Spinal cord (tissue), 10 donors: ENCODE results near the gene ALDH1B1. TPM values are rescaled to one million over a fixed set of nuclear protein-coding genes. Genes with fewer than 3 reads are reported as not detected.
A peak's percentile ranks its signal among the peaks of the same experiment; 100 is the strongest.

Source experiments
- DNase-seq, 6 donors: peaks; one replicate each; pipeline versions ENCODE4 v3.0.0 to v3.0.0-alpha.2; 2013 to 2015; ENCODE audit warnings: low spot score in 6 of 6, low read depth in 4 of 6
- H3K27ac ChIP-seq: one replicate; pipeline ENCODE4 v1.5.1; 2013; ENCODE audit warnings: low read depth, low read length, control low read depth
- H3K27me3 ChIP-seq: one replicate; pipeline ENCODE4 v1.6.1; 2013; ENCODE audit warnings: low read length; ENCODE audit not compliant: control insufficient read depth, insufficient read depth
- H3K36me3 ChIP-seq: one replicate; pipeline ENCODE4 v1.6.1; 2013; ENCODE audit warnings: low read length; ENCODE audit not compliant: control insufficient read depth, insufficient read depth
- H3K4me1 ChIP-seq: one replicate; pipeline ENCODE4 v1.6.1; 2013; ENCODE audit warnings: low read length; ENCODE audit not compliant: control insufficient read depth, insufficient read depth
- H3K4me3 ChIP-seq: one replicate; pipeline ENCODE4 v1.5.1; 2013; ENCODE audit warnings: low read depth, low read length, control low read depth
- H3K9me3 ChIP-seq: one replicate; pipeline ENCODE4 v1.6.1; 2013; ENCODE audit warnings: low read length; ENCODE audit not compliant: control insufficient read depth, insufficient read depth
- WGBS: methylation state at CpG from one replicate; pipeline ENCODE4 v1.1.5; 2013; ENCODE audit warnings: missing lambda C conversion rate; ENCODE audit not compliant: insufficient coverage; 5-methylcytosine and 5-hydroxymethylcytosine counted together
- long read RNA-seq, 4 donors: transcript quantifications; one replicate each; lab custom pipeline, GENCODE V29; 2026
- polyA plus RNA-seq, 2 donors: library from polyadenylated mRNA; unstranded; fragments of 120-200 nt; gene quantifications; one replicate each; pipeline ENCODE4 v1.2.1, GENCODE V29; 2013; ENCODE audit not compliant: insufficient read length in 2 of 2
- total RNA-seq, 2 donors: library from RNA; depleted of rRNA in 1 of 2; stranded (reverse); fragments of 120-200 nt in 1 of 2; fragments of >200 nt in 1 of 2; gene quantifications; one replicate each; pipeline versions ENCODE4 v1.2.3 to v1.2.4, GENCODE V29; 2013 to 2014
- donor health status: healthy.

Gene ALDH1B1
- total RNA-seq (10 to 100 TPM; 12.5 to 13.6 TPM), polyA plus RNA-seq (10 to 100 TPM; 18.8 TPM)
- long read RNA-seq, donor 1, transcript ALDH1B1-201 (2 exons, 3,066 nt) = major isoform, 10 of 10 reads
- long read RNA-seq, donor 1, partial matches to known transcripts = 0 of 10 reads
- long read RNA-seq, donor 1, other reads (novel, unspliced or antisense) = 0 of 10 reads
- long read RNA-seq, donor 2, partial matches to known transcripts = 0 of 3 reads
- long read RNA-seq, donor 2, other reads (novel, unspliced or antisense) = 0 of 3 reads
- long read RNA-seq, donor 3, partial matches to known transcripts = 0 of 2 reads
- long read RNA-seq, donor 3, other reads (novel, unspliced or antisense) = 0 of 2 reads
- long read RNA-seq, donor 4, transcript ALDH1B1-201 (2 exons, 3,066 nt) = major isoform, 9 of 9 reads
- long read RNA-seq, donor 4, partial matches to known transcripts = 0 of 9 reads
- long read RNA-seq, donor 4, other reads (novel, unspliced or antisense) = 0 of 9 reads

GRCh38 chr9:38392235-38393127, at the start of gene ALDH1B1:
TSS of gene ALDH1B1 (plus strand) at chr9:38392702. CDS start at chr9:38395749, 3,047 bp downstream.
- Histone ChIP-seq H3K27ac (no peak within 1 kb of the TSS), H3K4me3 (peak within 1 kb of the TSS; percentile 76), H3K36me3 (peaks cover 19% of the 10 kb centered on the region), H3K9me3 (no peaks in the 10 kb centered on the region), H3K27me3 (no peaks in the 10 kb centered on the region), H3K4me1 (peaks cover 13% of the 10 kb centered on the region)
- under 1% methylated on average over 57 of the region's 58 CpGs for WGBS
- DNase-seq = peak in 4 of 6 donors; percentile 64 to 89 (median 76)

- no peak overlapping the region for H3K27ac ChIP-seq
- 100% methylated on average over 1 of the region's 3 CpGs for WGBS
- H3K36me3 ChIP-seq = no peaks in the 10 kb centered on the region
- no peaks in the 10 kb centered on the region for H3K27me3 ChIP-seq
- no peak for DNase-seq
- H3K4me3 ChIP-seq = no peak overlapping the region
- H3K4me1 ChIP-seq = peaks cover 15% of the 10 kb centered on the region
- no peaks in the 10 kb centered on the region for H3K9me3 ChIP-seq
Observed at GRCh38 chr9:38343037-38343436, 49.5 kb upstream of the ALDH1B1 start.

- no peak overlapping the region for H3K27ac ChIP-seq
- no peaks in the 10 kb centered on the region for H3K9me3 ChIP-seq
- no peak for DNase-seq
- H3K36me3 ChIP-seq = no peaks in the 10 kb centered on the region
- H3K27me3 ChIP-seq = no peaks in the 10 kb centered on the region
- H3K4me1 ChIP-seq = peaks cover 15% of the 10 kb centered on the region
- 89% methylated on average over 5 of the region's 6 CpGs for WGBS
- H3K4me3 ChIP-seq = no peak overlapping the region
Observed at GRCh38 chr9:38343552-38343951, 49.0 kb upstream of the ALDH1B1 start.

GRCh38 chr9:38344566-38345324, 47.8 kb upstream of the ALDH1B1 start:
- Histone ChIP-seq H3K27me3 (no peaks in the 10 kb centered on the region), H3K4me3 (no peak overlapping the region), H3K9me3 (no peaks in the 10 kb centered on the region), H3K36me3 (no peaks in the 10 kb centered on the region), H3K4me1 (peaks cover 15% of the 10 kb centered on the region), H3K27ac (no peak overlapping the region)
- WGBS = 53% methylated on average over 6 of the region's 7 CpGs
- DNase-seq = peak in 1 of 6 donors; percentile 59

GRCh38 chr9:38345851-38346755, 46.4 kb upstream of the ALDH1B1 start:
- H3K4me3 ChIP-seq = no peak overlapping the region
- WGBS = 93% methylated on average over 10 of the region's 10 CpGs
- no peaks in the 10 kb centered on the region for H3K9me3 ChIP-seq
- no peaks in the 10 kb centered on the region for H3K27me3 ChIP-seq
- DNase-seq = no peak
- peaks cover 15% of the 10 kb centered on the region for H3K4me1 ChIP-seq
- H3K27ac ChIP-seq = no peak overlapping the region
- H3K36me3 ChIP-seq = no peaks in the 10 kb centered on the region

- Histone ChIP-seq H3K4me1 (peaks cover 15% of the 10 kb centered on the region), H3K4me3 (no peak overlapping the region), H3K27ac (no peak overlapping the region), H3K9me3 (no peaks in the 10 kb centered on the region), H3K27me3 (no peaks in the 10 kb centered on the region), H3K36me3 (no peaks in the 10 kb centered on the region)
- DNase-seq = peak in 1 of 6 donors; percentile 96
- 13% methylated on average over 6 of the region's 7 CpGs for WGBS
Observed at GRCh38 chr9:38346811-38347210, 45.7 kb upstream of the ALDH1B1 start.

GRCh38 chr9:38347271-38347671, 45.2 kb upstream of the ALDH1B1 start:
- Histone ChIP-seq H3K4me3 (no peak overlapping the region), H3K36me3 (no peaks in the 10 kb centered on the region), H3K27me3 (no peaks in the 10 kb centered on the region), H3K9me3 (no peaks in the 10 kb centered on the region), H3K27ac (no peak overlapping the region), H3K4me1 (peaks cover 17% of the 10 kb centered on the region)
- WGBS = 36% methylated on average over 2 of the region's 2 CpGs
- peak in 1 of 6 donors; percentile 41 for DNase-seq

GRCh38 chr9:38347946-38348345, 44.6 kb upstream of the ALDH1B1 start:
- Histone ChIP-seq H3K36me3 (no peaks in the 10 kb centered on the region), H3K9me3 (no peaks in the 10 kb centered on the region), H3K4me1 (peaks cover 23% of the 10 kb centered on the region), H3K27me3 (no peaks in the 10 kb centered on the region), H3K4me3 (no peak overlapping the region), H3K27ac (no peak overlapping the region)
- DNase-seq = no peak
- WGBS = 85% methylated on average over 2 of the region's 3 CpGs
